Stimulated activated CD4-positive, alpha-beta T cell treated with anti-CD3 and anti-CD28 coated beads, Interleukin-12 subunit alpha, Interleukin-12 subunit beta, amount 100 ng/mL, for 24 hours (primary cell): Measurements from ENCODE around the gene CASP1.

Source experiments
- DNase-seq, 2 experiments: peaks; one replicate each; pipeline ENCODE4 v3.0.0-alpha.2; 2020; ENCODE audit warnings: low read depth in 2 of 2

The CASP1 gene

DNA sequence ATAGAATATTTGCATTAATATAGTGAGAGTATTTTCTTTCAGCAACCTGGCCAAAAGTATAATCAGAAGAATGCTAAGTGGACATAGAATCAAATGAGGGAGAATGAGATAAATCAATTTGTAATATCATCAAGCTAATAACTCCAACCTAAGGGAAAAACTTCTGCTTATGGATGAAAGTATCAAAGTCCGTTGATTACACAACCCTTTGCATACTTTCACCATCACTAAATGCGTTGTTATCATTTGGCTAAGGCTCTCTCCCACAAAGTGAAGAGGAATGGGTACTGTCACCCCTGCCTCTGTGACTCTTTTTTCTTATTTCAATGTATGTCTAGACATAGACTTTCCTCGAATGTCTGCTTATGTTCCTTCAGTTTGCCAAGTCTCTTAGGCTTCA is 50.1 kb downstream of the CASP1 start:
- no peak for DNase-seq

DNA sequence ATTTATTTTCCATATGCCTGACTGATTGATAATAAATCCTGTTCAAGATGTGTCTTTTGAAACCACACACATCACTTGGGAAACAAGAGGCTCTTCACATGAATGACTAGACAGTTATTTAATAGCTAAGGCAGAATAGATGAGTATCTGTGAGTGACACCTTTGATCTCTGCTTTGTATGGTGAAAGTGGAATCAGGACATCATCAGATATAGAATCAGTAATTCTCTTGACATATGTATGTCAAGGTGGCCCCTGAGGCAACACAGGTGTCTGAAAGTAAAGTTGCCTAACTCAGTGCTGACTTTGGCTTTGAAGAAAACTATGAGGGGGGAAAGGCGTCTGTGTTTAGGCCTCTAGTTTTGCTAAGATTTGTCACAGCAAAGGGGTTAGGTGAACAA is 55.1 kb downstream of the CASP1 start:
- DNase-seq: no peak
